Stimulated activated CD8-positive, alpha-beta memory T cell treated with anti-CD3 and anti-CD28 coated beads, Interleukin-2, amount 100 ng/mL, for 1 hour (primary cell): Measurements from ENCODE around the gene SH3BP2.
"Not testable (repeated sequence)": the region's sequence is repeated elsewhere in the genome, so short reads cannot be mapped to it uniquely, and the experiment has no call there.

Experiments used
- DNase-seq, 2 donors: peaks; one replicate each; pipeline ENCODE4 v3.0.0-alpha.2; 2020; ENCODE audit warnings: low read depth in 2 of 2

SH3BP2 gene

GRCh38 chr4:2762486-2763370, 30.2 kb upstream of the SH3BP2 start:
- DNase-seq = not testable (repeated sequence)

GRCh38 chr4:2763511-2763967, 29.3 kb upstream of the SH3BP2 start:
- DNase-seq = no peak

GRCh38 chr4:2765832-2766526, 26.9 kb upstream of the SH3BP2 start:
- no peak for DNase-seq

GRCh38 chr4:2767046-2767704, 25.7 kb upstream of the SH3BP2 start:
- no peak for DNase-seq

- DNase-seq = no peak
Observed at GRCh38 chr4:2767705-2768074, 25.2 kb upstream of the SH3BP2 start.

GRCh38 chr4:2768124-2768523, 24.8 kb upstream of the SH3BP2 start:
- DNase-seq = no peak

GRCh38 chr4:2768921-2769336, 24.0 kb upstream of the SH3BP2 start:
- no peak for DNase-seq

- no peak for DNase-seq
Observed at GRCh38 chr4:2771264-2771663, 21.6 kb upstream of the SH3BP2 start.

- not testable (repeated sequence) for DNase-seq
Observed at GRCh38 chr4:2780643-2781042, 12.2 kb upstream of the SH3BP2 start.

GRCh38 chr4:2781911-2782310, 11.0 kb upstream of the SH3BP2 start:
- DNase-seq = no peak

- no peak for DNase-seq
Observed at GRCh38 chr4:2783790-2784189, 9.1 kb upstream of the SH3BP2 start.

GRCh38 chr4:2785613-2786012, 7.3 kb upstream of the SH3BP2 start:
- no peak for DNase-seq

GRCh38 chr4:2786152-2786671, 6.7 kb upstream of the SH3BP2 start:
- peak in 1 of 2 donors; percentile 37 for DNase-seq

- no peak for DNase-seq
Observed at GRCh38 chr4:2786794-2787229, 6.1 kb upstream of the SH3BP2 start.

GRCh38 chr4:2787230-2788100, 5.4 kb upstream of the SH3BP2 start:
- DNase-seq = no peak

- DNase-seq = no peak
Observed at GRCh38 chr4:2788101-2788500, 4.8 kb upstream of the SH3BP2 start.

GRCh38 chr4:2788532-2789103, 4.3 kb upstream of the SH3BP2 start:
- DNase-seq = no peak

- no peak for DNase-seq
Observed at GRCh38 chr4:2789351-2789750, 3.5 kb upstream of the SH3BP2 start.

- DNase-seq = no peak
Observed at GRCh38 chr4:2789793-2790582, 2.9 kb upstream of the SH3BP2 start.
